T-helper 9 cell (primary cell): Measurements from ENCODE around the gene PHOSPHO2.

Experiments
- DNase-seq: peaks from one replicate; pipeline ENCODE4 v3.0.0-alpha.2; 2020

The PHOSPHO2 gene

DNA sequence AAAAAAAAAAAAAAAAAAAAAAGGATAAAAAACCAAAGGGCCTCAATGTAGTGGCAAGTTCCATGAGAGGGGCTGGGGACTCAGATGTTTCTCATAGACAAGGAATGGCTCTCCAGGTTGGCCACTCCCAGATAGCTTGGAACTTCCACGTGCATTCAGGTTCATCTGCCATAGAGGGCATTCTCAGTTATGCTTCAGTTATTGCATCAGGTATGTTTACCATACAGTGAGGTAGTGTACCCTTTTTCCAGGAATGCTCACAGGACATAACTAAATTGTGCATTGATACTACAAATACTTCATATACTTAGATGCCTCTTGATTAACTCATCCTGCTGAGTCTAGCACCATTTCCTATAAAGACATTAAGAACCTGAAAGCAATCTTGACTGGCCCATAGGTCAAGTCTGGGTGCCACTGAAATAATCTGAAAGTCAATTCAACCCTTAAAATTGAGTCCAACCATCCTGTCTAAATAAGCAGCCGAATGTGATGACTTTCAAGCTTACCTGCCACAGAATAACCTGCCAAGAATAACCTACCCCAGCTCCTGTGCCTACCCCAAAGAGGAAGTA, 24.7 kb downstream of the PHOSPHO2 start:
- no peak for DNase-seq

DNA sequence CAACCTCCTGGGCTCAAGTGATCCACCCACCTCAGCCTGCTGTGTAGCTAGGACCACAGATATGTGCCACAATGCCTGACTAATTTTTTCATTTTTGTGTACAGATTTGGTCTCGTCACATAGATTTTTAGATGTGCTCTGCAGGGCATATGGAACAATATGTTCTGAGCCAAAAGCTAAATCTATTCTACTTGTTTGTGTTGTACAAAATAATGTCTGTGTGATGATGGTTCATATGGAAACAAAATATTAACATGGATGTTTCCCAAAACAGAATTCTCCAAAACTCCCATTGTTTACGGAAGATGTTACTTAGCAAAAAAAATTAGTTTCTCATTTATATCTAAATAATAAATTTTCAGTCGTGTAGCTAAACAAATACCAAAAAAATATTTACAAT, 26.7 kb downstream of the PHOSPHO2 start:
- DNase-seq = no peak

DNA sequence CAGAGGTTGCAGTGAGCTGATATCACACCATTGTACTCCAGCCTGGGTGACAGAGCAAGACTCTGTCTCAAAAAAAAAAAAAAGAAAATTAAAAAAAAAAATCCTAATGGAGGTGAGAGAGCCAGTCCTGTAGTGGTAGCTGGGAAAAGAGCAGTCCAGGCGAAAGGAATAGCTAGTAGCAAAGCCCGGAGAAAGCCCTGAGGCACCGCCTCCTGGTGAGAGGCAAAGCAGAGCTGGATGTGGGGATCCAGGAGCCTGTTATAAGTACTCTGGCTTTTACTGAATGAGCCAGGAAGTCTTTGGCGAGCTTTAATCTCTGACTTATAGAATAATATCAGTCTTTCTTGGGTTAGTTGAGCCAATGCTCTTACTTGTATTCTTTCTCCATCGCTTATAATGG, 32.8 kb downstream of the PHOSPHO2 start:
- no peak for DNase-seq

DNA sequence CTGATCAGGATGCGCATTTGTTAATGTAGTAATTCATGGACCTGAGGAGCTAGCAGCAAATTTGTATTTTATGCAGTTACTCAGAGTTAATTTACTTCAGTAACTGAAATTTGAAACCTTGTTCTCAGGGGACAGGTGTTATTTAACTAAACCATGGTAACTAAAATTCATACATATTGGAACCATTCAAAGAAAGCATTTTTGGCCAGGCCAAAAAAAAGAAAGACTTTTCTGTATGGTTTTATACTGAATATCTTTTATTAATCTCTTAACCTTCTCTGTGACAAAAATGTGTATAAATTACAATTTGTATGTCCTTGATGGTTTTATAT, 35.0 kb downstream of the PHOSPHO2 start:
- DNase-seq = no peak

DNA sequence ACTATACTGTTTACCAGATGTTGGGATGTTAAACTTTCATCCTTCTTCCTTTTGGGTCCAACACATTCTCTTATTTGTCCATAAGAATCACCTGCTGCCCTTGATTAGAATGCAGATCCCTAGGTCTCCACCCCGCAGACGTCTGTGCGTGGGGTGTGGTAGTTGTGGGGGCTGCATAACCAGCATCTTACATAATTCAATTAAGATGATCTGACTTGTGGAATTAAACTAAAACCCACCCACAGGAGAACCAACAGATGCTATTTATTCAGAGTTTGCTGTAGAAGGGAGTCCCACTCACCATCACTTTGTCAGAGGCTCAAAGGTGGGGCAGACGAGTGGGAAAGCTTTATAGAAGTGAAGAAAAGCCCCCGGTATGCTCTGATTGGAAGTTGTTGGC, 37.8 kb downstream of the PHOSPHO2 start:
- DNase-seq = no peak

DNA sequence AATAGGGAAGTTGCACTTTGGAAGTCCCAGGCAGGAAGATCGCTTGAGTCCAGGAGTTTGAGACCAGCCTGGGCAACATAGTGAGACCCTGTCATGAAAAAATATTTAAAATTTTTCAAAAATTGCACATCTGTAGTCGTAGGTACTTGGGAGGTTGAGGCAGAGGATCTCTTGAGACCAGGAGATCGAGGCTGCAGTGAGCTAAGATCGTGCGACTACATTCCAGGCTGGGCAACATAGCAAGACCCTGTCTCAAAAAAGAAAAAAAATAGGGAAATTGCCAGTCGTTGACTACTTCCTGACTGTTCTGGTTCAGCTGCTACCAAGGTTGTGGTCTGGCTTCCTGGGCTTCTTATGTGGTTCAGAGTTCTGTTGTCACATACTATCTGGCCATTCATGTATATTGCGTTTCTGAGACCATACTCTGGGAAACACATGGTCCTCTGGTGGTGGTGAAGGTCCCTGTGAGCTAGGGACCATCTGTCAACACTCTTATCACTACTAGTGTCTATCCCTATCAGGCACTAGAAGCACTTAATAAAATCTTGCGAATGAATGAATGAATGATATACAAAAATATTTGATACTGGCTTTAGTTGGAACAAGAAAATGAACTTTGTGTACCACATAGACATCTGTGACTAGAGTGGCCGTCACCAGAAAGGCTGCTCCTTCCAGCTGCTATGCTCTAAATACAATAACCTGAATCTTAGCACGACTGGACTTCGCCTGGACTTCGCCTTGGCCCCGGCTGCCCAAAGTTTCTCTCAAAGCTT, 38.5 kb downstream of the PHOSPHO2 start:
- DNase-seq = no peak

DNA sequence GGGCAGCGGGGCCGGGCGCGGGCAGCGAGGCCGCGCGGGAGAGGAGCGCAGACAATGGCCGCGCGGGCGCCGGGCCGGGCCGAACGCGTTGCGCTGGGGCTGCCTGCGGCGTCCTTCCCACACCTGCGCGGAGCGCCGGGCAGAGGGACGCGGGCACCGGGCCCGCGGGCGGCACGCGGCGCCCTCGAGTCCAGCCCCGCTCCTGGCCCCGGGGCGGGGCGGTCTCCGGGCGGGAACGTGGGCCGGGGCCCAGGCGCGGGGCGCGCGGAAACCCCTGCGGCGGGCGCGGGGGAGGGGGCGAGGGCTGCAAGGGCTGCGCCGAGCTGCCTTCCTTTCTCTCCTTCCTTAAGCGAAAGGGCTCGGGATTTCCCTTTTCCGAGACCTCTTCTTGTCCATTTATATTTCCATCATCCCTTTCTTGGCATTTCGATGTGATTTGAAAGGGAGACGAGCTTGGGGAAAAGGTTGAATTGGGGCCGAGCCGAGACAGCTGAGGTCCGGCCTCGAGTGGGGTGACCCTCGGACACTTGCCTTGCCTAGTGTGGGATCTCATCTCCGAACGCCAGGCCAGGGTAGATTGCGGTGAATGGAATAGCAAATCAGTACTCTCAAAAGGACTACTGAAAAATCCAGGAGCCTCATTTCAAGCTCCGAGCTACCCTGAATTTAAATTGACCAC, 40.0 kb downstream of the PHOSPHO2 start:
- no peak for DNase-seq

DNA sequence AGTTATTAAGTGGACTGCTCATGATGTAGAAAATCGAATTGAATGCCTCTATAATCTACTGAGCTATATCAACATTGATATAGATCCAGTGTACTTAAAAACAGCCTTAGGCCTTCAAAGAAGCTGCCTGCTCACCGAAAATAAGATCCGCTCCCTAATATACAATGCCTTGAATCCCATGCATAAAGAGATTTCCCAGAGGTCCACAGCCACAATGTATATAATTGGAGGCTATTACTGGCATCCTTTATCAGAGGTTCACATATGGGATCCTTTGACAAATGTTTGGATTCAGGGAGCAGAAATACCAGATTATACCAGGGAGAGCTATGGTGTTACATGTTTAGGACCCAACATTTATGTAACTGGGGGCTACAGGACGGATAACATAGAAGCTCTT, 41.4 kb downstream of the PHOSPHO2 start:
- no peak for DNase-seq

DNA sequence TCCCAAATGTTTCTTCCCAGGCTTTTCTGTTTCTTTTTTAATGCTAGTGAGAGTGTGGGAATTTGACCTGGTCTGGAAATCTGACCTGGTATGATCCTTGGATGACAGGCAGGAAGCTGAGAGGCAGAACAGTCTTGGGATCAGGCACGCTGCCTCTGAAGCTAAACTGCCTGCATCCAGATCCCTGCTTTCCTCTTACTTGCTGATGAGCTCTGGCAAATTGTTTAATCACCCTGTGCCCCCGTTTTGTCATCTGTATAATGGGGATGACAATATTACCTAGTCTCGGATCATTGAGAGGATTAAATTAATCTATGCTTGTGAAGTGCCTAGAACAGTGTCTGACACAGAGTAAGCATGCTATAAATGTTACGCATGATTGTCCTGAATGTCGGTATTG, 42.6 kb downstream of the PHOSPHO2 start:
- DNase-seq = no peak

DNA sequence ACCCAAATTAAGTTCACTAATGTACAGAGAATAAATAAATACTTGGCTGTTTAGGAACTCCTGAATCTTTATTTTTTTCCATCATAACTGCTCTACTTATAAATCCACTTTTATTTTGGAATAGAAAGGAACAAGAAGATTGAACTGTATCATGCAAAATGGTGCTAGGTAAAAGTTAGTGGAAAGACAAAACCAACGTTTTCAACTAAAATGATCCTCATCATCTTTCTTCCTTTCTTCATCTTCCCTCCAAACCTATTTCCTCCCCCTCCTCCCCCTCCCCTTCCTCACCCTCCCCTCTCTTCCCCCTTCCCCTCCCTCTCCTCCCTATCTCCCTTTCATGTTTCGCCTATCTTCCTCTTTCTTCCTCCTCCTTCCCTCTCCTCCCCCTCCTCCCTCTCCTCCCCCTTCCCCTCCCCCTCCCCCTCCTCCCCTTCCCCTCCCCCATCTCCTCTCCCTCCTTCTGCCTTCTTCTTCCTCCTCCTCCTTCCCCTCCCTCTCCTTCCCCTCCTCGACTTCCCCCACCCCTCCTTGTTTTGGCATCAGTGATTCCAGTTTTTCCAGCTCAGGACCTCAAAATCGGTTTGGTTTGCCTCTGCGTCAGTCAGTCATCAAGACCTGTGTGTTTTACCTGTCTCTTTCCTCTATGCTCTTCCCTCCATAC, 44.4 kb downstream of the PHOSPHO2 start:
- no peak for DNase-seq

DNA sequence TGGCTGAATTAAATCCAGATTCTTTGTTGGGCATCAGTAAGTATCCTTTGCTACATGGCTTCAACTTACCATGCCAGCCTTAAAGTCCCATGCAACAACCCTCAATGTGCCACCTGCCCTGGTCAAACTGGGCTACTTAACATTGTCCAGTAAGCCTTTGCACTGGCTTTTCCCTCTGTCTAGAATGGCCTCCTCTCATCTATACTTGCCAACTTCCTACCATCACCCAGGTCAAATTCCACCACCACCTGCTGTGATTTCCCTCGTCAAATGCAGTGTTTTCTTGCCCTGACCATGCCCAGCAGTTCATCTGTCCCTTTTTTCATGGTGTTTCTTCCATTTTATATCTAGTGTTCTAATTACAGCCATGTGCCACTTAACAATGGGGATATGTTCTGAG, 45.1 kb downstream of the PHOSPHO2 start:
- no peak for DNase-seq

DNA sequence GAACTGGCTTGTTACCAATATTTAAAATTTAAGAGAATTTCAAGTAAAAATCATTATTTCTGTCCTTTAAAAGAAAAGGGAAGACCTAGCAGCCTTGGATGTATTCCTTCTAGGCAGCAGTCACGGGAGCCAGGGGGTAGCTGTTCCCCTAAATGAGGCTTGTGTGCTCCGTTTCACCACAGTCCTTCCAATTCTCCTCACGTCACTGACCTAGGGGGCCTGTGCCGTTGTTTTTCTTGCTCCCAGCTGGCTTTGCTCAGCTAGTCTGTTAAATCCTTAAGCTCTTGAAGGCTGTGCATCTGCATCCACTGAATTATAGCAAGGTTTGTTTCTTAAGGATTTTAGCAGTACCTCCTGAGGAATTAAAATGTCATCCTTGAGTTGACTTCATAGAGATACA, 49.3 kb downstream of the PHOSPHO2 start:
- DNase-seq = no peak

DNA sequence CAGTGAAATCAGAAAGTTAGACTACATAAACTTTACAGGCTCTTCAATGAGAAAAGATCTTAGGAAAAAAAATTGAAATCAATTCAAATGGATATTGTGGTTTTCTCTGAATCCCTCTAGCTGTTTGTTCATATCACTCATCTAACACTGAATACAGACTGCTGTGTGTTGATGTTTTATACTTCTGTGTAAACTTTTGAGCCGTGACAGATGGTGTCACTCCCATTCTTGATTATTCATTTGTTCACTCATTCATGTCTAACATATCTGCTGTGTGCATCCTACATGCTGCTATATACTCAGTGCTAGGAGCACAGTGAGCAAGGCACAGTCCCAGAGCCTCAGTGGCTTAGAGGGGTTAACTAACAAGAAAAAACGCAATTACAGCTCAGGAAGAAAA, 52.0 kb downstream of the PHOSPHO2 start:
- no peak for DNase-seq

DNA sequence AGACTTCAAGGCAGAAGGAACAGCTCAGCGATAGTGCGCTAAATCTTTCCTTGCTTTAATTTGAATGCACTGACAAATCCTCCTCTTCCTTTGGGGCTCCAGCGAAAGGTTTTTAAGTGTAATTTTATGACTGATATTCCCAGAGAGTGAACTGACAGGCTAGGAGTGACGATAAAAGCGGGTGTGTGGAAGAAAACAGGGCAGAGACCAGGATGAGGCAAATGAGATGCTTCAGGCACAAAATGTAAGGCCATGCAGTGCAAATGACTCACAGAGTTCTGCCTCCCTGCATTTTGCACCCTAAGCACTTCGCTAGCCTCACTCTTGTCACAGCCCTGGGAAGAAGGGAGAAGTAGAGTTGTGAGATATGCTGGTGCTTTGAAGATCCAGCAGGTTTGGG, 54.0 kb downstream of the PHOSPHO2 start:
- no peak for DNase-seq
